Loucy (cell line): ENCODE results near the gene DCAF7.

ENCODE experiments used
- EZH2phosphoT487 ChIP-seq: fragments of 200-600 bp; IDR thresholded peaks from 2 replicates; pipeline ENCODE4 v1.6.1; 2018; ENCODE audit warnings: antibody characterized with exemption, mild to moderate bottlenecking, moderate library complexity, borderline replicate concordance
- TF ChIP-seq, protein P1 (sequence below): fragments of 200-600 bp; sonication (generic); conservative IDR thresholded peaks from 2 replicates; pipeline ENCODE4 v1.5.1; 2014; ENCODE audit warnings: mild to moderate bottlenecking, antibody characterized with exemption, low read length

GRCh38 chr17:63535640-63536039 is 14.6 kb upstream of the DCAF7 start:
- TF ChIP-seq, protein P1, sequence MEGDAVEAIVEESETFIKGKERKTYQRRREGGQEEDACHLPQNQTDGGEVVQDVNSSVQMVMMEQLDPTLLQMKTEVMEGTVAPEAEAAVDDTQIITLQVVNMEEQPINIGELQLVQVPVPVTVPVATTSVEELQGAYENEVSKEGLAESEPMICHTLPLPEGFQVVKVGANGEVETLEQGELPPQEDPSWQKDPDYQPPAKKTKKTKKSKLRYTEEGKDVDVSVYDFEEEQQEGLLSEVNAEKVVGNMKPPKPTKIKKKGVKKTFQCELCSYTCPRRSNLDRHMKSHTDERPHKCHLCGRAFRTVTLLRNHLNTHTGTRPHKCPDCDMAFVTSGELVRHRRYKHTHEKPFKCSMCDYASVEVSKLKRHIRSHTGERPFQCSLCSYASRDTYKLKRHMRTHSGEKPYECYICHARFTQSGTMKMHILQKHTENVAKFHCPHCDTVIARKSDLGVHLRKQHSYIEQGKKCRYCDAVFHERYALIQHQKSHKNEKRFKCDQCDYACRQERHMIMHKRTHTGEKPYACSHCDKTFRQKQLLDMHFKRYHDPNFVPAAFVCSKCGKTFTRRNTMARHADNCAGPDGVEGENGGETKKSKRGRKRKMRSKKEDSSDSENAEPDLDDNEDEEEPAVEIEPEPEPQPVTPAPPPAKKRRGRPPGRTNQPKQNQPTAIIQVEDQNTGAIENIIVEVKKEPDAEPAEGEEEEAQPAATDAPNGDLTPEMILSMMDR, result no peak
- TF ChIP-seq EZH2phosphoT487, result no peak
